SK-N-SH (cell line): Measurements from ENCODE around the gene TEX30. TPM values are rescaled to one million over a fixed set of nuclear protein-coding genes. Genes with fewer than 3 reads are reported as not detected.
A peak's percentile ranks its signal among the peaks of the same experiment; 100 is the strongest.

Experiments used
- CTCF ChIA-PET: fragments of 300-600, 350-600 bp; formaldehyde crosslinking; extraction: SDS; loops from one replicate; lab custom pipeline; 2021; lab: Yijun Ruan, JAX
- POLR2A ChIA-PET: fragments of 350-600 bp; sonication (Branson Sonifier 250); formaldehyde crosslinking; extraction: SDS; loops from one replicate; lab custom pipeline; 2020; ENCODE audit warnings: antibody characterized with exemption, inconsistent platforms; lab: Yijun Ruan, JAX
- DNase-seq: peaks from one replicate; pipeline ENCODE4 v3.0.0; 2012
- H2AFZ ChIP-seq: fragments of 200-600 bp; sonication (generic); 2 replicates; pipeline ENCODE4 v1.8.1; 2016; ENCODE audit warnings: antibody characterized with exemption, mild to moderate bottlenecking, low read depth
- H3F3A ChIP-seq: fragments of 200-600 bp; sonication (generic); replicated peaks from 2 replicates; pipeline ENCODE3; 2016; ENCODE audit warnings: antibody characterized with exemption, mild to moderate bottlenecking; ENCODE audit not compliant: insufficient read depth
- H3K27ac ChIP-seq, 2 experiments: fragments of 200-500 bp in 1 of 2; fragments of 200-600 bp in 1 of 2; sonication (Bioruptor generic) in 1 of 2; sonication (generic), shearing (Covaris generic) in 1 of 2; 2 replicates each; pipeline versions ENCODE4 v1.5.1 to v1.6.1; 2014 to 2016; ENCODE audit warnings: low read depth in 2 of 2, inconsistent platforms in 1 of 2, low read length in 1 of 2, mild to moderate bottlenecking in 1 of 2, mixed read lengths in 1 of 2
- H3K27me3 ChIP-seq: fragments of 200-600 bp; sonication (generic), shearing (Covaris generic); 2 replicates; pipeline ENCODE4 v1.6.1; 2016; ENCODE audit warnings: mixed run types; ENCODE audit not compliant: insufficient read depth
- H3K36me3 ChIP-seq, 2 experiments: fragments of 200-500 bp in 1 of 2; fragments of 200-600 bp in 1 of 2; sonication (Bioruptor generic) in 1 of 2; sonication (generic) in 1 of 2; replicated peaks in 1 of 2; 2 replicates each; pipeline versions ENCODE3 to v1.5.1; 2014 to 2016; ENCODE audit warnings: low read length in 1 of 2, mild to moderate bottlenecking in 1 of 2; ENCODE audit not compliant: insufficient read depth in 2 of 2, control insufficient read depth in 1 of 2
- H3K4me1 ChIP-seq, 2 experiments: fragments of 200-500 bp in 1 of 2; fragments of 200-600 bp in 1 of 2; sonication (Bioruptor generic) in 1 of 2; sonication (generic), shearing (Covaris generic) in 1 of 2; 2 replicates each; pipeline versions ENCODE4 v1.5.1 to v1.6.1; 2014 to 2016; ENCODE audit warnings: low read depth in 1 of 2, low read length in 1 of 2, mixed run types in 1 of 2; ENCODE audit not compliant: insufficient read depth in 2 of 2, control insufficient read depth in 1 of 2
- H3K4me2 ChIP-seq: fragments of 200-600 bp; sonication (generic), shearing (Covaris generic); 2 replicates; pipeline ENCODE4 v1.6.1; 2017; ENCODE audit warnings: mixed run types
- H3K4me3 ChIP-seq, 2 experiments: fragments of 200-500 bp in 1 of 2; fragments of 200-600 bp in 1 of 2; sonication (Bioruptor generic) in 1 of 2; sonication (generic), shearing (Covaris generic) in 1 of 2; 2 replicates each; pipeline versions ENCODE4 v1.5.1 to v1.8.1; 2014 to 2016; ENCODE audit warnings: low read depth in 2 of 2, inconsistent platforms in 1 of 2, low read length in 1 of 2, mild to moderate bottlenecking in 1 of 2, mixed read lengths in 1 of 2, moderate library complexity in 1 of 2
- H3K79me2 ChIP-seq: fragments of 200-600 bp; sonication (generic); 2 replicates; pipeline ENCODE4 v1.8.1; 2017; ENCODE audit warnings: mild to moderate bottlenecking; ENCODE audit not compliant: insufficient read depth
- H3K9ac ChIP-seq: fragments of 200-600 bp; sonication (generic); 2 replicates; pipeline ENCODE4 v1.6.1; 2017; ENCODE audit warnings: mixed run types
- H3K9me2 ChIP-seq: fragments of 200-600 bp; sonication (generic); 2 replicates; pipeline ENCODE4 v1.6.1; 2017; ENCODE audit warnings: mixed run types
- H3K9me3 ChIP-seq: fragments of 200-600 bp; sonication (generic); 2 replicates; pipeline ENCODE4 v1.6.1; 2017; ENCODE audit warnings: mixed run types, mild to moderate bottlenecking, moderate library complexity
- H4K20me1 ChIP-seq: fragments of 200-600 bp; sonication (generic); 2 replicates; pipeline ENCODE4 v1.6.1; 2017; ENCODE audit warnings: mild to moderate bottlenecking, mixed run types; ENCODE audit not compliant: insufficient read depth
- CTCF ChIP-seq: fragments of 200-600 bp; sonication (generic); IDR thresholded peaks from 2 replicates; pipeline ENCODE4 v1.6.1; 2017; ENCODE audit warnings: antibody characterized with exemption, mild to moderate bottlenecking, moderate library complexity
- ELF1 ChIP-seq: IDR thresholded peaks from 2 replicates; pipeline ENCODE4 v1.4.0; 2012
- EP300 ChIP-seq, 2 experiments: IDR thresholded peaks; 2 replicates each; pipeline versions ENCODE4 v1.4.0 to v1.6.1; 2012; ENCODE audit warnings: borderline replicate concordance in 1 of 2, low read depth in 1 of 2, low read length in 1 of 2
- EZH2phosphoT487 ChIP-seq: fragments of 200-600 bp; sonication (generic); IDR thresholded peaks from 2 replicates; pipeline ENCODE4 v1.6.1; 2017; ENCODE audit warnings: low read depth, mixed run types, mild to moderate bottlenecking, antibody characterized with exemption, moderate library complexity, borderline replicate concordance
- FOXJ3 ChIP-seq: sonication (generic); formaldehyde crosslinking; IDR thresholded peaks from 2 replicates; pipeline ENCODE4 v1.5.1; 2020; ENCODE audit warnings: mild to moderate bottlenecking, missing genetic modification reagents
- FOXM1 ChIP-seq: IDR thresholded peaks from 2 replicates; pipeline ENCODE4 v1.4.0; 2012; ENCODE audit warnings: low read depth, mild to moderate bottlenecking
- GABPA ChIP-seq: IDR thresholded peaks from 2 replicates; pipeline ENCODE4 v1.4.0; 2012; ENCODE audit warnings: low read depth, mild to moderate bottlenecking
- GATA2 ChIP-seq: sonication (generic); formaldehyde crosslinking; IDR thresholded peaks from 2 replicates; pipeline ENCODE4 v1.5.0; 2020; ENCODE audit warnings: mild to moderate bottlenecking, missing genetic modification reagents
- JUND ChIP-seq: IDR thresholded peaks from 2 replicates; pipeline ENCODE4 v1.4.0; 2012
- MEF2A ChIP-seq: IDR thresholded peaks from 2 replicates; pipeline ENCODE4 v1.4.0; 2012; ENCODE audit warnings: low read depth, borderline replicate concordance
- MXI1 ChIP-seq: IDR thresholded peaks from 2 replicates; pipeline ENCODE4 v1.6.1; 2012; ENCODE audit warnings: mild to moderate bottlenecking, low read depth, low read length, improper control_type of control experiment
- NFIC ChIP-seq: IDR thresholded peaks from 2 replicates; pipeline ENCODE4 v1.4.0; 2012; ENCODE audit warnings: borderline replicate concordance
- NRF1 ChIP-seq: IDR thresholded peaks from 2 replicates; pipeline ENCODE4 v1.6.1; 2012; ENCODE audit warnings: low read depth, mild to moderate bottlenecking, low read length
- POLR2AphosphoS5 ChIP-seq: IDR thresholded peaks from 2 replicates; pipeline ENCODE4 v1.6.1; 2012; ENCODE audit warnings: low read depth, low read length
- RCOR1 ChIP-seq: fragments of 150-350 bp; IDR thresholded peaks from 2 replicates; pipeline ENCODE4 v1.6.1; 2017; ENCODE audit warnings: antibody characterized with exemption, low read length
- RFX5 ChIP-seq: IDR thresholded peaks from 2 replicates; pipeline ENCODE4 v1.6.1; 2012; ENCODE audit warnings: mild to moderate bottlenecking, improper control_type of control experiment, low read length
- SIN3A ChIP-seq: IDR thresholded peaks from 2 replicates; pipeline ENCODE4 v1.6.1; 2012; ENCODE audit warnings: low read depth, mild to moderate bottlenecking, low read length, moderate library complexity, borderline replicate concordance
- SMC3 ChIP-seq: IDR thresholded peaks from 2 replicates; pipeline ENCODE4 v1.6.1; 2012; ENCODE audit warnings: low read depth, low read length, improper control_type of control experiment
- TCF12 ChIP-seq: IDR thresholded peaks from 2 replicates; pipeline ENCODE4 v1.4.0; 2012
- TEAD4 ChIP-seq: IDR thresholded peaks from 2 replicates; pipeline ENCODE4 v1.4.0; 2012; ENCODE audit warnings: mild to moderate bottlenecking, borderline replicate concordance; ENCODE audit not compliant: insufficient read depth
- USF1 ChIP-seq: IDR thresholded peaks from 2 replicates; pipeline ENCODE4 v1.4.0; 2012; ENCODE audit warnings: low read depth, borderline replicate concordance
- WGBS: methylation state at CpG from one replicate; pipeline ENCODE4 v1.1.6; 2017; ENCODE audit warnings: low lambda C conversion rate; 5-methylcytosine and 5-hydroxymethylcytosine counted together
- polyA plus RNA-seq, 3 experiments: library from polyadenylated mRNA; depleted of rRNA; stranded (reverse); fragments of >200 nt; gene quantifications; 2 replicates each; pipeline ENCODE4 v1.2.3, GENCODE V29; 2012
- TF ChIP-seq, protein P1 (sequence below): fragments of 150-350 bp; IDR thresholded peaks from 2 replicates; pipeline ENCODE4 v1.6.1; 2017; ENCODE audit warnings: antibody characterized with exemption, low read length, low read depth, borderline replicate concordance
- TF ChIP-seq, protein P2 (sequence below): IDR thresholded peaks from 2 replicates; pipeline ENCODE4; 2012
- TF ChIP-seq, protein P3 (sequence below): fragments of 150-350 bp; IDR thresholded peaks from 2 replicates; pipeline ENCODE4 v1.6.1; 2016; ENCODE audit warnings: mild to moderate bottlenecking, low read depth, low read length
- TF ChIP-seq, protein P4 (sequence below): IDR thresholded peaks from 2 replicates; pipeline ENCODE4 v1.4.0; 2012; ENCODE audit warnings: low read depth, borderline replicate concordance

TEX30 gene
- polyA plus RNA-seq (2012; rRNA removed), result 7.2 and 8.6 TPM in 2 replicates
- 11.4 and 15.5 TPM in 2 replicates for polyA plus RNA-seq (2012; cell fraction: cytosol; rRNA removed)
- 3.5 and 4.7 TPM in 2 replicates for polyA plus RNA-seq (2012; cell fraction: nucleus; rRNA removed)

DNA sequence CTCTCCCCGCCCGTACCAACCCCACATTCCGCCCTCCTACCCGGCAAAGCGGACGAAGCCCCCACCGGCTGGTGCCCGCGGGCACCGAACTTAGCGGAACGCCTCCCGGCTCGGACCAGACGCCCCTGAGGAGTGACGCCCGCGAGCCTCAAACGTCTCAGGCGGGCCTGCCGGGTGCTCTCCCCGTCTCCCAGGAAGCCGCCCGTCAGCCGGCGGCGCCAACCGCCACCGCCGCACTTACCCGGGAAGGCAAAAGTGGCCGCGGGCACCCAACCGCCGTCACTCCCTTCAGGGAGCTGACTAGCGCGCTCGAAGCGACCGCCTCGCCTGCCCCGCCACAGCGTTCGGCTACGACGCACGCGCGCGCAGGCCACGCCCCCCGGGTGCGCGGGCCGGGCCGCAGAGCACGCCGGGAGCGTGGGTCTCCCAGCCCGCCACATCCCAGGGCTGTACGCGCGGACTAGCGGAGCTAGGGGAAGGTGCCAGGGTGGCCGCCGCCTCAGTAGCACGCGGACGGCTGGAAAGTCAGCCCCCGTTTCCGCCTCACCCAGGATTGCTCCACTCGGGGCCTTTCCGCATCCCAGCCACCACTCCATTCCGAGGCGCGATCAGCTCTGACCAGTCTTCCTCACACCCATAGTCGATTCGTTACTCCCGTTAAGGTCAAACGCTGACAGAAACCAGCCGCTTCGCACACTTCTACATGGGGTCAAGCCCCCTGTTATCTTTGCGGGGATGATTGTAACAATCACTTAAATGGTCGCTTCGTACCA lies at the start of gene TEX30:
Gene TEX30 (minus strand): TSS at position 346 of the 773 bp plus-strand sequence. CDS start 3,760 bp downstream, outside the sequence.
- Histone ChIP-seq H3K27me3 (no peaks in the 10 kb centered on the region), H4K20me1 (no peaks in the 10 kb centered on the region), H3K79me2 (peaks cover 21% of the 10 kb centered on the region; the same call in 1 of the 2 replicates), H3K4me2 (peak within 1 kb of the TSS; percentile 89), H3K9ac (peak within 1 kb of the TSS; percentile 77), H3F3A (peaks cover 5% of the 10 kb centered on the region), H3K9me3 (no peaks in the 10 kb centered on the region), H3K9me2 (no peaks in the 10 kb centered on the region), H3K4me3 (peak within 1 kb of the TSS; percentile 80 to 91), H3K27ac (peak within 1 kb of the TSS; percentile 77 to 88), H3K4me1 (peaks cover 0 to 11% of the 10 kb centered on the region in 2 experiments; a peak in 2 of 4 replicates), H2AFZ (peak within 1 kb of the TSS; percentile 94), H3K36me3 (no peaks in the 10 kb centered on the region)
- CTCF ChIA-PET, result interaction anchor here (1.0 to 2.0 kb wide), 3 partner anchors 26 to 74 kb away, joined by 3 to 6 read pairs (median 4); partner anchors contain the start of gene ERCC5
- WGBS, result 10% methylated on average over 40 of the region's 85 CpGs
- POLR2A ChIA-PET, result interaction anchor here (0.6 to 2.0 kb wide), 4 partner anchors 21 to 1804 kb away, joined by 3 to 7 read pairs (median 3); partner anchors contain the start of gene ERCC5
- peak; percentile 97 for DNase-seq
- TF ChIP-seq NFIC, result no peak; the same call in 1 of the 2 replicates
- peak; percentile 10; the same call in 1 of the 2 replicates for TF ChIP-seq TEAD4
- TF ChIP-seq FOXJ3 (CRISPR knock-in tag), result no peak
- TF ChIP-seq SMC3, result peak; percentile 19; the same call in 1 of the 2 replicates
- no peak for TF ChIP-seq GABPA
- no peak for TF ChIP-seq CTCF
- TF ChIP-seq USF1, result no peak
- TF ChIP-seq, protein P1, sequence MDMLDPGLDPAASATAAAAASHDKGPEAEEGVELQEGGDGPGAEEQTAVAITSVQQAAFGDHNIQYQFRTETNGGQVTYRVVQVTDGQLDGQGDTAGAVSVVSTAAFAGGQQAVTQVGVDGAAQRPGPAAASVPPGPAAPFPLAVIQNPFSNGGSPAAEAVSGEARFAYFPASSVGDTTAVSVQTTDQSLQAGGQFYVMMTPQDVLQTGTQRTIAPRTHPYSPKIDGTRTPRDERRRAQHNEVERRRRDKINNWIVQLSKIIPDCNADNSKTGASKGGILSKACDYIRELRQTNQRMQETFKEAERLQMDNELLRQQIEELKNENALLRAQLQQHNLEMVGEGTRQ, result no peak
- TF ChIP-seq RCOR1, result no peak
- TF ChIP-seq MXI1, result peak; percentile 77; the same call in 1 of the 2 replicates
- TF ChIP-seq EZH2phosphoT487, result no peak
- TF ChIP-seq, protein P2, sequence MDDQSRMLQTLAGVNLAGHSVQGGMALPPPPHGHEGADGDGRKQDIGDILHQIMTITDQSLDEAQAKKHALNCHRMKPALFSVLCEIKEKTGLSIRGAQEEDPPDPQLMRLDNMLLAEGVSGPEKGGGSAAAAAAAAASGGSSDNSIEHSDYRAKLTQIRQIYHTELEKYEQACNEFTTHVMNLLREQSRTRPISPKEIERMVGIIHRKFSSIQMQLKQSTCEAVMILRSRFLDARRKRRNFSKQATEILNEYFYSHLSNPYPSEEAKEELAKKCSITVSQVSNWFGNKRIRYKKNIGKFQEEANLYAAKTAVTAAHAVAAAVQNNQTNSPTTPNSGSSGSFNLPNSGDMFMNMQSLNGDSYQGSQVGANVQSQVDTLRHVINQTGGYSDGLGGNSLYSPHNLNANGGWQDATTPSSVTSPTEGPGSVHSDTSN, result peak; percentile 4; the same call in 1 of the 2 replicates
- TF ChIP-seq EP300 (IDR thresholded peaks at IDR 0.05; ENCODE audit: borderline replicate concordance in 1 of 2, low read depth in 1 of 2, low read length in 1 of 2), result no peak
- TF ChIP-seq, protein P3, sequence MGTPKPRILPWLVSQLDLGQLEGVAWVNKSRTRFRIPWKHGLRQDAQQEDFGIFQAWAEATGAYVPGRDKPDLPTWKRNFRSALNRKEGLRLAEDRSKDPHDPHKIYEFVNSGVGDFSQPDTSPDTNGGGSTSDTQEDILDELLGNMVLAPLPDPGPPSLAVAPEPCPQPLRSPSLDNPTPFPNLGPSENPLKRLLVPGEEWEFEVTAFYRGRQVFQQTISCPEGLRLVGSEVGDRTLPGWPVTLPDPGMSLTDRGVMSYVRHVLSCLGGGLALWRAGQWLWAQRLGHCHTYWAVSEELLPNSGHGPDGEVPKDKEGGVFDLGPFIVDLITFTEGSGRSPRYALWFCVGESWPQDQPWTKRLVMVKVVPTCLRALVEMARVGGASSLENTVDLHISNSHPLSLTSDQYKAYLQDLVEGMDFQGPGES, result no peak
- no peak for TF ChIP-seq ELF1
- no peak for TF ChIP-seq RFX5
- peak; percentile 91 for TF ChIP-seq POLR2AphosphoS5
- TF ChIP-seq, protein P4, sequence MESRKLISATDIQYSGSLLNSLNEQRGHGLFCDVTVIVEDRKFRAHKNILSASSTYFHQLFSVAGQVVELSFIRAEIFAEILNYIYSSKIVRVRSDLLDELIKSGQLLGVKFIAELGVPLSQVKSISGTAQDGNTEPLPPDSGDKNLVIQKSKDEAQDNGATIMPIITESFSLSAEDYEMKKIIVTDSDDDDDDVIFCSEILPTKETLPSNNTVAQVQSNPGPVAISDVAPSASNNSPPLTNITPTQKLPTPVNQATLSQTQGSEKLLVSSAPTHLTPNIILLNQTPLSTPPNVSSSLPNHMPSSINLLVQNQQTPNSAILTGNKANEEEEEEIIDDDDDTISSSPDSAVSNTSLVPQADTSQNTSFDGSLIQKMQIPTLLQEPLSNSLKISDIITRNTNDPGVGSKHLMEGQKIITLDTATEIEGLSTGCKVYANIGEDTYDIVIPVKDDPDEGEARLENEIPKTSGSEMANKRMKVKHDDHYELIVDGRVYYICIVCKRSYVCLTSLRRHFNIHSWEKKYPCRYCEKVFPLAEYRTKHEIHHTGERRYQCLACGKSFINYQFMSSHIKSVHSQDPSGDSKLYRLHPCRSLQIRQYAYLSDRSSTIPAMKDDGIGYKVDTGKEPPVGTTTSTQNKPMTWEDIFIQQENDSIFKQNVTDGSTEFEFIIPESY, result no peak
- no peak for TF ChIP-seq GATA2 (CRISPR knock-in tag)
- TF ChIP-seq MEF2A, result no peak
- peak; percentile 90 for TF ChIP-seq NRF1
- TF ChIP-seq JUND, result no peak
- TF ChIP-seq FOXM1, result no peak
- no peak for TF ChIP-seq TCF12
- TF ChIP-seq SIN3A, result peak; percentile 77; the same call in 1 of the 2 replicates
